GM19351 (cell line): ENCODE results near the gene CEP162.
"Not testable (repeated sequence)": the region's sequence is repeated elsewhere in the genome, so short reads cannot be mapped to it uniquely, and the experiment has no call there.

Source experiments
- ATAC-seq: cut with Tn5 transposase; IDR thresholded peaks from one replicate; pipeline ENCODE4 v1.9.1; 2021; ENCODE audit warnings: mild to moderate bottlenecking, moderate library complexity; ENCODE audit not compliant: unreplicated experiment

CEP162 gene

DNA sequence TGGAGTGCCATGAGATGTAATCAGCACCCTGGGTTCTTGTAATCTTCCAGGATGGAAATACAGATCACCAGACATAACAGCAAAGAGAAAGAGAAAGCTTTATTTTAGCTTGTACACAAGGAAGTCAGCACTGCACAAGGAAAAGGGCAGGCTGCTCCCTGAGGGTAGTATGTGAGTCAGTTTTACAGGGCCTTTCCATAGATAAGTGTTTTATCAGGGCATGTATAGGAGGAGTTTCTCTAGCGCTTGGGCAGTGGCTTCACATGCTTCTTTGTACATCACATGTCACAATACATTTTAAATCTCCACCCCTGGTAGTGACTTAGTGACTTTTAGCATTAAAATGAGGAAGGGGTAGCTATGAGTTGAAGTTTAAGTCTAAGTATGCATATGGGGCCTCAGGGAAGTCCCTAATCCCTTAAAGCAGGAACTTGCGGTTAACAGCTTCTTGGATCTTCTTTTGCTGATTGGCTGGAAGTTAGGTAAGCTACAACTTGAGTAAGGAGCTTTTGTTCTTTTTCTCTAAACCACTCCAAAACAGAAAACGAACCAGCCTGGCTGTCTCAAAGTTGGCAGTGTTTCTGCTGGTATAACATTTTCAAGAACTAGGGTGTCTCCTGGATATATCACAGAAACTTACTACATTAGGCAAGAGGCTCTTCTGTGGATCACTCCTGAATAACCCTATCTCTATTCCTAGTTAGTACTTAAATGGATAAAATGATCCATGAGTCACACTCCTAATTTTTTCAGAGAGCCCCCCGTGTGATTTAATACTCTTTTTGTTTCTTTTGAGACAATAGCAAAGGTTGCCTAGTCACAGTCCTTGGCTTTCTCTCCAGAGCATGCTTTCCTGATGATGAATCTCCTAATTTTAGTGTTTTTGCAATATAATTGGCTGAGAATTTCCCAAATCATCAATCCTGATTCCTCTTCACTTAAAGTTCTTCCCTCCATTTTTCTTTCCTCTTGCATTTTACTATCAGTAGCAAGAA, 133.7 kb downstream of the CEP162 start:
- ATAC-seq: peak; percentile 75

DNA sequence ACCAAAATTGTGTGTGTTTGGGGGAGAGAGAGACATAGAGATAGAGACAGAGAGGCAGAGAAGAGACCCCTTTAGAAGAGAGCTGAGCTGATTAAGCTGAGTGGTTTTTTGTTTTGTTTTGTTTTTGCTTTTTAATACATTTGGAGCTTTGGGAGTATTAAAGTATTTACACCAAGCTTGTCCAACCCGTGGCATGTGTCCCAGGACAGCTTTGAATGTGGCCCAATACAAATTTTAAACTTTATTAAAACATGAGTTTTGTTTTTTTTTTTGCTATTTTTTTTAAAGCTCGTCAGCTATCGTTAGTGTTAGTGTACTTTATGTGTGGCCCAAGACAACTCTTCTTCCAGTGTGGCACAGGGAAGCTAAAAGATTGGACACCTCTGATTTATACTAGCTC, 137.9 kb downstream of the CEP162 start:
- ATAC-seq: no peak

DNA sequence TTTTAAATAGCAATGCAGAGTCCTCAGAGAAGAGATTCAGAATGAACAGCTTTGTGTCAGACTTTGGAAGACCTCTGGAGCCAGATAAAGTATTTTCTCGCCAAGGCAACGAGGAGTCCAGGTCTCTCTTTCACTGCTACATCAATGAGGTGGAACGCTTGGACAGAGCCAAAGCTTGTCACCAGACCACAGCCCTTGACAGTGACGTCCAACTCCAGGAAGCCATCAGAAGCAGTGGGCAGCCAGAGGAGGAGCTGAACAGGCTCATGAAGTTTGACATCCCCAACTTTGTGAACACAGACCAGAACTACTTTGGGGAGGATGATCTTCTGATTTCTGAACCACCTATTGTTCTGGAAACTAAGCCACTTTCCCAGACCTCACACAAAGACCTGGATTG, 138.4 kb downstream of the CEP162 start:
- no peak for ATAC-seq

- no peak for ATAC-seq
These were observed 140.7 kb downstream of the CEP162 start for GRCh38 chr6:84086545-84087429.

GRCh38 chr6:84086056-84086455, 141.4 kb downstream of the CEP162 start:
- no peak for ATAC-seq

GRCh38 chr6:84084705-84085104, 142.7 kb downstream of the CEP162 start:
- not testable (repeated sequence) for ATAC-seq

- no peak for ATAC-seq
These were observed 144.7 kb downstream of the CEP162 start for GRCh38 chr6:84082689-84083265.

GRCh38 chr6:84081222-84081621, 146.2 kb downstream of the CEP162 start:
- ATAC-seq: no peak

GRCh38 chr6:84078335-84078734, 149.1 kb downstream of the CEP162 start:
- no peak for ATAC-seq

- no peak for ATAC-seq
These were observed 149.8 kb downstream of the CEP162 start for GRCh38 chr6:84077645-84078044.

GRCh38 chr6:84074988-84075781, 152.3 kb downstream of the CEP162 start:
- ATAC-seq: no peak
